Activated naive CD4-positive, alpha-beta T cell treated with anti-CD3 and anti-CD28 coated beads, Interleukin-2, amount 50 U/mL, for 24 hours (primary cell): ENCODE results near the gene UBE2O.

ENCODE experiments used
- H3K27ac Mint-ChIP-seq: one replicate; pipeline ENCODE4 v1.8.0; 2021; ENCODE audit warnings: mild to moderate bottlenecking, mixed read lengths
- H3K27me3 Mint-ChIP-seq: one replicate; pipeline ENCODE4 v1.8.0; 2021; ENCODE audit warnings: mixed read lengths
- H3K36me3 Mint-ChIP-seq: one replicate; pipeline ENCODE4 v1.8.0; 2021; ENCODE audit warnings: mixed read lengths
- H3K4me1 Mint-ChIP-seq: one replicate; pipeline ENCODE4 v1.8.0; 2021; ENCODE audit warnings: mixed read lengths
- H3K4me3 Mint-ChIP-seq: one replicate; pipeline ENCODE4 v1.8.0; 2021; ENCODE audit warnings: mild to moderate bottlenecking, mixed read lengths
- H3K9me3 Mint-ChIP-seq: one replicate; pipeline ENCODE4 v1.8.0; 2021; ENCODE audit warnings: mixed read lengths

The UBE2O gene

DNA sequence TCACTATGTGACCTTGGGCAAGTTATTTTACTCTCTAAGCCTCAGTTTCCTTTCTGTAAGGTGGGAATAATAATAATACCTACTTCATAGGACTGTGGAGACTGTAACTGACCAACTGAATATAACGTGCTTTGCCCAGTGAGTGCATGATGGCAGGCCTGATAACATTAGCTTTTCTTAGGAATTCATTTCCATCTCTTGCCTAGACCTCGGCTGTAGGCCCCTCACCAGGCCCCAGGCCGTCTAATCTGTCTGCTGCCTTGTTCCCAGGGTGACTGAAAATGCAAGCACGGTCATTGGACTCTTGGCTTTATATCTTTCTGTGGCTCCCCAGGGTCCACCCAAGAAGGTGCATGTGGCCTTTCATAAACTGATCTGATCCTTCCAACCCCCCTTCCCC lies 6.7 kb upstream of the UBE2O start:
- H3K27ac Mint-ChIP-seq, result no peak overlapping the region
- H3K9me3 Mint-ChIP-seq, result no peaks in the 10 kb centered on the region
- no peaks in the 10 kb centered on the region for H3K27me3 Mint-ChIP-seq
- H3K4me3 Mint-ChIP-seq, result no peak overlapping the region
- H3K4me1 Mint-ChIP-seq, result no peaks in the 10 kb centered on the region
- no peaks in the 10 kb centered on the region for H3K36me3 Mint-ChIP-seq

DNA sequence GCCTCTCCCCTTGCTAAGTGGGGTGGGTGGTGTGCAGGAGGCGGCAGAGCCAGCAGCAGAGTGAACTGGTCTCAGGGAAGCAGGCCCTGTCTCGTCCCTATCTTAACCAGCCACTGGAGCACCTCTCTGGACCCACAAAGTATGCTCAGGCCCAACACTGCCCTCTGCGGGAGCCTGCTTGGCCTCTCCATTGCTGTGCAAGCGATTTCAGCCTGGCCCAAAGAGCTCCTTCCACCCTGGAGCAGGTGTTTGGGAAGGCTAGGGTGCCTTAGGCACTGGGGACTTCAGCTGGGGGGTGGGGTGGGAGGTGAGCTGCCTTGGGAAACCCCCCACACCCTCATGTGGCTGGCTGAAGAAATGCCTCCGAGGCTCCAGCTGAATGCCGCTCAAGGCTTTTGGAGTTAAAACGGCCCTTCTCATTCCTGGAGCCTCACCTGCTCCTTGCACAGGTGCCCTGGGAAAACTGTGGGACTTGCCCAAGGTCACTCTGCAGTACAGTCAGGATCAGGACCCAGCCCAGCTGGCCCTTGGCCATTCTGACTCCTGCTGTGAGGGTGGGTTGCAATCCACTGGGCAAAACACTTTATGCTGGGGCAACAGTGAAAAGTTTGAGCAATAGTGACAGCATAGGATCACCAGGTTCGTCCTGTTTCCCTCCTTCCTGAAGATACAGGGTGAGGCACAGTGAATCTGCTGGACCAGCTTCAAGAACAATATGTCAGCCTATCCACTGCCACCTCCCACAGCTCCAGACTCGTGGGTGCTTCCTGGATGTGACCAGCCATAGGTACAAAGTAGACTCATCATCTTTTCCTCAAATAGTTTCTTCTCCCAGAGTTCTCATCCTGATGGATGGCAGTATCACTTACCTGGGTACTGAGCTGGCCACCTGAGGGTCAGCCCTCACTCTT lies 5.9 kb upstream of the UBE2O start:
- no peaks in the 10 kb centered on the region for H3K9me3 Mint-ChIP-seq

DNA sequence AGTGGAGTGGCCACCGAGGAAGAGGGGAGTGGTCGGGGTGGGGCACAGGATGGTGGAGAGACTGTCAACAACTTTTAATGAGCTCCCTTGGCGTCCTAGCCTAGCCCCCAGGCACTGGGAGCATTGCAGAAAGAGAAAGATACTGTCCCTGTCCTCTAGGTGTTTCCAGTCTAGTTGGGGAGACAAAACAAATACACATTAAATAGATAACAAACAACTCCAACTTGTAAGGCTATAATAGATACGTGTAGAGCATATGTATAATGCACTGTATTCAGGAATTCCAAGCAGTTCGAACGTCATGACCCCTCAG lies 435 bp upstream of the UBE2O start:
- peak overlapping the region; percentile 74 for H3K4me3 Mint-ChIP-seq
- H3K27me3 Mint-ChIP-seq, result no peaks in the 10 kb centered on the region
- H3K9me3 Mint-ChIP-seq, result no peaks in the 10 kb centered on the region
- H3K36me3 Mint-ChIP-seq, result no peaks in the 10 kb centered on the region
- peak overlapping the region; percentile 82 for H3K27ac Mint-ChIP-seq
- peaks cover 26% of the 10 kb centered on the region for H3K4me1 Mint-ChIP-seq

More for the DNA sequence above, 5.9 kb upstream of the UBE2O start:
- H3K36me3 Mint-ChIP-seq, result no peaks in the 10 kb centered on the region
- H3K4me3 Mint-ChIP-seq, result no peak overlapping the region
- H3K27me3 Mint-ChIP-seq, result no peaks in the 10 kb centered on the region
- no peak overlapping the region for H3K27ac Mint-ChIP-seq
- no peaks in the 10 kb centered on the region for H3K4me1 Mint-ChIP-seq

DNA sequence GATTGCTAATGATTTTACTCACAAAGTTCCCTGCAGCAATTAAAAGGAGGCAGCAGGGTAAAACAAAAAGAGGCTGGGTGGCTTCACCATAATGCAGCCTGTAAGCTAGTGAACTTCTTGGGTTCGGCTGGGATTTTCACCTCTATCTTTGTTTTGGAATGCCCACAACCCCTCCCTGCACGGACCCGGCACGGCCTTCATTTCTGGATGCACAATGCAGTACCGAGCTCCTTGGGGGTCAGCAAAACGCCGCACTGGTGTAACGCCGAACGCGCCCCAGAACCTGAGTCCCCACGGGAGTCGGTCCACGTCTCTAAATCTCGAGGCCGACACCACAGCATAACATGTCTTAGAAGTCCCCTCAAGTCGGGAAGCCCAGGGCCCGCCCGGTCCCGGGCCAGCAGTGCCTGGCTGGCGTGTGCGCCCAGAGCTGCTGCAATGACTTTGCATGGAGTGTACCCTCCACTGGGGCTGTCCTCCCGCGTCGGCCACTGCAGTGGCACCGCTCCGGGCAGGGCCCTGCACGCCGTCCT lies 759 bp downstream of the UBE2O start:
- Mint-ChIP-seq H3K36me3 (no peaks in the 10 kb centered on the region), H3K4me1 (peaks cover 38% of the 10 kb centered on the region), H3K9me3 (no peaks in the 10 kb centered on the region), H3K4me3 (peak overlapping the region; percentile 88), H3K27me3 (no peaks in the 10 kb centered on the region), H3K27ac (no peak overlapping the region)

DNA sequence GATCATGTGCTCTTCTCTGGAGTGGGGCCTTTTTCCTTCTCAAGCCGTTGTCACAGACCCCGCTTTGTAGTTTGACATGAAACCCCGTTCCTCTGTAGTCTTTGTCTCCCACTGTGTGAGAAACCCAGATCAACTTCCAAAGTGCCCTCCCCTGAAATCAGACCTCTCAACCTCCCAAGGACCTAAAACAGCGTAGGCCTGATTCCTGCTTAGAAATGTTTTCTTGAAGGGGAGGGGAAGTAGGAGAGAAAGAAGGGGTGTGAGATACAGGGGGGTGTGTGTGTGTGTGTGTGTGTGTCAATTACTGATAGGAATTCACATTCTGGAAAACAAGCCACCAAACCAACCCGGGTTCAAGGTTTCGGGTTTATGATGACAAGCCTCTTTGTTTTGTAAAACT lies 1.4 kb downstream of the UBE2O start:
- Mint-ChIP-seq H3K4me1 (peaks cover 44% of the 10 kb centered on the region), H3K27ac (no peak overlapping the region), H3K27me3 (no peaks in the 10 kb centered on the region), H3K36me3 (no peaks in the 10 kb centered on the region), H3K9me3 (no peaks in the 10 kb centered on the region), H3K4me3 (peak overlapping the region; percentile 88)

DNA sequence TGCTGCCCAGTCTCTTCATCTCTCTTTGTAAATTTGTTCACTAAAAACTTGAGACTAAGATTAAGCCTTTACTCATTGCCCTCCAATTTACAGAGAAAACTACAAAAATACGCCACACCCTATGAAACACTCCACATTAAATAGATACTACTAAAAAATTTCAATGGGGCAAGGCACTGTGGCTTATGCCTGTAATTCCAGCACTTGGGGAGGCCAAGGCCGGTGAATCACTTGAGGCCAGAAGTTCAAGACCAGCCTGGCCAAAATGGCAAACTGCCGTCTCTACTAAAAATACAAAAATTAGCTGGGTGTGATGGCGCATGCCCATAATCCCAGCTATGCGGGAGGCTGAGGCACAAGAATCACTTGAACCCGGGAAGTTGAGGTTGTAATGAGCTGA lies 3.8 kb downstream of the UBE2O start:
- Mint-ChIP-seq H3K4me3 (no peak overlapping the region), H3K36me3 (peaks cover 2% of the 10 kb centered on the region), H3K27me3 (no peaks in the 10 kb centered on the region), H3K9me3 (no peaks in the 10 kb centered on the region), H3K4me1 (peaks cover 68% of the 10 kb centered on the region), H3K27ac (no peak overlapping the region)

DNA sequence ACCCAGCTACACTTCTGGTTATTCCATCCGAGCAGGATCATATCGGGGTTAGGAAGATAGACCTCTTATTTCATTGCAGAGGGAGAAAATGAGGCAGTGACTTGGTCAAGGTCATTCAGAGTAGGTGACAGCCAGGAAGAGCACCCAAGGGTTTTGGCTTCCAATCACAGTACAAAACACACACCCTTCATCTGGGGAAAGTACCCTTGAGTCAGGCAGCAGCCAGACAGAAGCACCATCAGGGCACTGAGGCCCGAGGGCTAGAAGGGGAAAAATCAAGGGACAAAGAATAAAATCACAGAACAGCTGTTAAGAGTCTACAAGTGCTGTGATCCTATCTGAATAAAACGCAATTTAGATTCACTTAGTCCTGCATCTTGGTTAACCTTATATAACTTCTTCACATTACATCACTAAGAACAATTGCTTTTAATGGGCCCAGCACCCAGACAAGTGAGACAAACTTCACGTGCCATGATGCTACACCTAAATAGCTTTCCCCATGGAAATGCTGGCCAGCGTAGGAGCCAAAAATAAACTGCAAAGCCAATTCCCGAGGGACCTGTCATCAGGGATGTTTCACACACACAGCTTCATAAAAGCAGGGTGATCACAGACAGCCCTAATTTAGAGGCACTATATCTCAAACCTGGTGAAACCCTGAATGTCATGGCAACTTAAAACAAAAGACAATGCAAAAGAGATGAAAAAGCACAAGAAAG lies 4.9 kb downstream of the UBE2O start:
- H3K27me3 Mint-ChIP-seq, result no peaks in the 10 kb centered on the region
- peaks cover 4% of the 10 kb centered on the region for H3K36me3 Mint-ChIP-seq
- H3K4me3 Mint-ChIP-seq, result peak overlapping the region; percentile 33
- no peaks in the 10 kb centered on the region for H3K9me3 Mint-ChIP-seq
- peaks cover 74% of the 10 kb centered on the region for H3K4me1 Mint-ChIP-seq
- H3K27ac Mint-ChIP-seq, result peak overlapping the region; percentile 30

DNA sequence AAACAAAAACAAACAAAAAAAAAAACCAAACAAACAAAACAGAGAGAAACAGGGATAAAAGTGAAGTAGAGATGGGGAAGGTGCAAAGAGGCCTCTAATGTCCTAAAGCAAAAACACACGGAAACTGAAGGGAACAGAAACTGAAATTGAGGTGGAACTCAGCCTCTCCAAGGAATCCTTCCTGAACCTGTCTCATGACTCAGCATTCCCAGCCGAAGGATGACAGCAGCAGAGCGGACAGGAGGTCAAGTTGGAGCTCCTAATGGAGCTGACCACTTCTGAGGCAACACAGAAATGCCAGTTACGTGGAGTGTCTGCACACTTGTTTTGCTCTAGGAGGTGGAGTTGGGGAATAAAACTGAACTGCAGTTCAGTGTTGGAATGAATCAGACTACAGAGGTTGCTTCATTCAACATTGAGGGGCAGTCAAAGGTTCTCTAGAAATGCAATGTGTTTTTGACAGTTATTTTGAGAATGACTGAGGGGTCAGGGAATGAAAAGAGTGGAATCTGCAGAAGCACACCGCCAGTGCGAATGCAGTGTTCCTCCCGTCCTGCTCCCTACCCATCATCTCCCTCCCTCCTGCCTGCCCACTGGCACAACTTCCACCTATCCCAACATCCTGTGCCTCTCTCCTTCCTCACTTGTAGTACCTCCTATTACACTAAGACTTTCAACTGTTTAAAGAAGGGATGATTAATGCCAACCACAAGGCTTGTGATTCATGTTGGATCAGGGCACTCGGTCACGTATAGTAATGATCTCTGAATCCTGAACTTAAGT lies 6.3 kb downstream of the UBE2O start:
- Mint-ChIP-seq H3K4me3 (peak overlapping the region; percentile 11), H3K27me3 (no peaks in the 10 kb centered on the region), H3K27ac (no peak overlapping the region), H3K9me3 (no peaks in the 10 kb centered on the region), H3K4me1 (peaks cover 87% of the 10 kb centered on the region), H3K36me3 (peaks cover 4% of the 10 kb centered on the region)

DNA sequence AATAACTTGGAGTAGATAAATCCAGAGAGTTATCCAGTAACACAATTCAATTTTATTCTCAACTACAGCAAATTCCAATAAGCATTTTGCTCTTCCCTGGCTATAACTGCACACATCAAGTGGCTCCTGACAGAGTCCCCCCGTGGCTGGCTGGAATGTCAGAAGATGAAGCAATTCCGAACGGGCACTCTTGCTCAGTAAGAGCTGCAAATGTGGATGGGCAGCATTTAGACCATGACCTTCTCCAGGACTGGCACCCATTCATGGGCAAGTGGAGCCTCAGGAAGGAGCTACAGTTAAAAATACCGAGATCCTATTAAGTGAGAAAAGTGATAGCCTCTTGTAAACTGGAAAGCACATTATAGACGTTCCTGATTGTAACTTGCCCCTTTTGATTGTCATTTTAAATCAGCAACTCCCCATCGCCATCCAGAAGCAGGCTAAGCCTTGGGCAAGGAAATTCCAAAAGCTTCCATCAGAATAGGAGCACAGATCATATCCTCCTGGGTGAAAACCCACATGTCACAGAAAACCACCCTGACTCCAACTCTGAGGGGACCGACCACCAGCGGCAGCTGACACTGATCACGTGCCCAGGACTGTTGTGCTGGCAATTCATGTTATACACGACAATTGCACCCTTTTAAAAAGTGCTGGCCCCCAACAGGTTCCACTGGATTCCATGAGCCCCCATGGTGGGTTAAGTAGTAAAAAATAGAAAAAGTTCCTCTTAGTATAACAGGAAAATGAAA lies 7.1 kb downstream of the UBE2O start:
- no peaks in the 10 kb centered on the region for H3K27me3 Mint-ChIP-seq
- H3K27ac Mint-ChIP-seq, result no peak overlapping the region
- H3K9me3 Mint-ChIP-seq, result no peaks in the 10 kb centered on the region
- H3K36me3 Mint-ChIP-seq, result peaks cover 4% of the 10 kb centered on the region
- H3K4me3 Mint-ChIP-seq, result peak overlapping the region; percentile 11
- peaks cover 85% of the 10 kb centered on the region for H3K4me1 Mint-ChIP-seq

DNA sequence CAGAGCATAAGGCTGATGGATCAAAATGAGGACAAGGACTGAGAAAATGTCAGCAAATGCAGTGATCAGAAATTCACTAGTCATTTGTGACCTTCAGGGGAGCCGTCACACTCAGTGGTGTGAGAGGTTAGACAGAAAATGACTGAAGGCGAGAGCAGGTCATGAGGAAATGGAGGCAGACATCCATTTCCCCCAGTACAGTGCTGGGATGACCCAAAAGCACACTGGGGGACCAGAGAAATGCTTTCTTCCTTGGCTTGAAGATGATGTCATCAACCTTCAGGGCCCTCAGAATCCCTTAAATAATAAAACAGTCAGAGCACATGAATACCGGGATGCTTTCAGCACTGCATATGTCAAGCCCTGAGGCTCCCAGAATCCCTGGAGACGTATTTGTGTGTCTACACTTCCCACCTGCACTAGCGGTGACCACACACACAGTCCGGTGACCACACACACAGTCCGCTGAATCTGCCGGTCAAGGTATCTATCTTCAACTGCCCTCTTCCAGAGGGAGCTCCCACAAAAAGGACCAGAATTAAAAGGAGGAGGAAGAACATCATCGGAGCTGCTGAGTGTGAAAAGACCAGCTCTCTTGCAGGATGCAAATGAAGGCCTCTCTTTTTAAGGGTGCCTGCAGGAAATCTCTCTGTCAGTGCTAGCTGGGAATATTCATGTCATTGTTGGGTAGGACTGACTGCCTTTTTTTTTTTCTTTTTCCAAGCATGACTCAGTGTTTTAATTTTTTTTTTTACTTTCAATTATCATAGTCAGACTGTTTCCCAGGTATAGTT lies 8.2 kb downstream of the UBE2O start:
- peak overlapping the region; percentile 74 for H3K27ac Mint-ChIP-seq

DNA sequence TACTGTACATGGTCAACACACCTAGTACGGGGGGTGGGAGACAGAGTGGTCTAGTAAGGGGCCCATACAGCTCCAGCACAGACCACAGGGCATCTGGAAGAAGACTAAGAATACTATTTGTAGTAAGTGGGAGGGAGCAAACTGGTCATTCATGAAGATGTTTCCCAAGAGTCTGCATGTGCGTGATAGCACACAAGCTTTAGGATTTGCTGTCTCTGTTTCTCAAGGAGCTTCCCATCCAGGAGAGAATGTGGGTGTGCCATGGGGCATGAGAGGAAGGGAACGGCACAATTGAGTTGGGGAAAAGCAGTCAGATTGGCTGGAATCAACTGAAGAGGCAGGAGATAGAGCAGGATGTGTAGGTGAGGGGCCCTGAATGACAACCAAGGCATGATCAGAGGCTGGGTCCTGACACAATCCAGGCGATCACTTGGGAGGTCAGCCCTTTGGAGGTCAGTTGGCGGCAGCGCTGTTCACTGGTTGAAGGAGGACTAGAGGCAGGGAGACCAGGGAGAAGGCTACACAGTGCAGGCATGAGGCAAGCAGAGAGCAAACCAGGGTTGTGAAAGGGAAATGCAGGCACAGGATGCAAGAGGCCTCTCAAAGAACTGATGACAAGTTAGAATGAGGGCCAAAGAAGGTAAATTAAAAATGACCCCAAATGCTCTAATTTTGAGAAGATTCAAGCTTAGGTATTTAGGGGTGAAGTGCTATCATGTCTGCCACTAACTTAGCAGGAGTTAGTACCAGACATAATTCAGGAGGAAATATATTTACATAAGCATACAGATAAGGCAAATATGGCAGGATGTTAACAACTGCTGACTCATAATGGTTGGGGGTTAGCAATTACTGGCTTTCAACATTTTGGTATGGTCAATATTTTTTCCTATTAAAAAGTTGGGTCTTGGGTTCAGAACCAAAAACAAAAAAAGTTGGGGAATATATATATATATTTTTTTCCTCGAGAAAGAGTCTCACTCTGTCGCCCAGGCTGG lies 10.3 kb downstream of the UBE2O start:
- H3K27ac Mint-ChIP-seq, result no peak overlapping the region
- H3K36me3 Mint-ChIP-seq, result peaks cover 4% of the 10 kb centered on the region
- H3K9me3 Mint-ChIP-seq, result no peaks in the 10 kb centered on the region
- H3K4me1 Mint-ChIP-seq, result peaks cover 82% of the 10 kb centered on the region
- H3K4me3 Mint-ChIP-seq, result no peak overlapping the region
- H3K27me3 Mint-ChIP-seq, result no peaks in the 10 kb centered on the region

More for the DNA sequence above, 8.2 kb downstream of the UBE2O start:
- H3K9me3 Mint-ChIP-seq, result no peaks in the 10 kb centered on the region
- H3K36me3 Mint-ChIP-seq, result peaks cover 4% of the 10 kb centered on the region
- H3K4me3 Mint-ChIP-seq, result no peak overlapping the region
- H3K4me1 Mint-ChIP-seq, result peaks cover 79% of the 10 kb centered on the region
- H3K27me3 Mint-ChIP-seq, result no peaks in the 10 kb centered on the region

DNA sequence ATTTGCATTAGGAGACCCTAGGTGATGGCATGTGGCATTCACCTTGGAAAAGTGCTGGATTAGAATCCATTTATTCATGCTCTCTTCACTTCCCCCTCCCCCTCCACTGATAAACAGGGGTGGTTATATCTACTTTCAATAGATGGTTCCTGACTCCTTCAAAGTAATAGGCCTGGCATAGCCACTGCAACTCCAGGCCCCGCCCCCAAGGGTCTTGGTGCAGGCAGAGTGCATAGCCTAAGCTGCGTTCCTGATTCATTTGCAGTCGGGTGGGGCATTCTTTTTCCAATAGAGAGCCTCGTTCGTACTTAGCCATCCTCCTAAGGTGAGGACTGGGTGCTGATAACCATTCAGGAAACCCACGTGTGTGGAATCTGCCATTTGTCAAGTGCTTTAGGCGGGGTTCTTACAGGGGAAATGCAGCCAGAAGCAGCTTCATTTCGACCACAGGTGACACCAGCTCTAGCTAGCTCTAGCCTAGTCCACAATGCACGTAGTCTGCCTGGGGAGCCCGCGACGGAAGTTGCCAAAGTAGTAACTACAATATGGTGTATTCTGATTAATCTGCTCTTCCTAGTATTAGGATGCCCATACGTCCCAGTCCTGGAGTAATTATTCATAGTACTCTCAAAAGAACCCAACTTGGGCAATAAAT lies 11.1 kb downstream of the UBE2O start:
- Mint-ChIP-seq H3K27ac (no peak overlapping the region), H3K27me3 (no peaks in the 10 kb centered on the region), H3K4me3 (no peak overlapping the region), H3K9me3 (no peaks in the 10 kb centered on the region), H3K4me1 (peaks cover 73% of the 10 kb centered on the region), H3K36me3 (peaks cover 4% of the 10 kb centered on the region)

DNA sequence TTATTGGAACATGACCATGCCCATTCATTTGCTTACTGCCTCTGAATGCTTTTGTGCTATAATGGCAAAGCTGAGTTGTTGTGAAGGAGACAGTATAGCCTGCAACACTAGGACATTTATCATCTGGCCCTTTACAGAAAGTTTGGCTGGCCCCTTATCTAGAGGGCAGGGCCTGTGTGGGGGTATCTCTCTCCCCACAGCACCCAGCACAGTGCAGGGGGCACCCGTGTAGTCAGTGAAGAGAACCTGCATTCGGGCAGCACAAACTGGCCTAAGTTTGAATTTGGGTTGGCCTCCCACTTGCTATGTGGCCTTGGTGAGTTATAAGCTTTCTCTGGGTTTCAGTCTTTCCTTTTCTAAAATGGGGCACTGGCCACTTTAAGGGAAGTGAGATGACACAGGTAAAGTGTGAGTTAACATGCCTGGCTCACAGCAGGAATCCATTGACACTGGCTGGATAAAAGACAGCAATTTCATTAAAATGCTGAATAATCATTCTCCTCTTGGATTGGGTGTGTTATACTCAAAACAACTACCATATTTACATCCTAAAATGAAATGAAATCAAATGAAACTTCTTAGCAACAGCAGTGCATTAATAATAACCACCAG lies 12.1 kb downstream of the UBE2O start:
- Mint-ChIP-seq H3K27me3 (no peaks in the 10 kb centered on the region), H3K36me3 (peaks cover 2% of the 10 kb centered on the region), H3K4me1 (peaks cover 69% of the 10 kb centered on the region), H3K9me3 (no peaks in the 10 kb centered on the region), H3K4me3 (no peak overlapping the region), H3K27ac (no peak overlapping the region)
